ENCODE data around the gene SKP2. TPM values are rescaled to one million over a fixed set of nuclear protein-coding genes. Genes with fewer than 3 reads are reported as not detected.
"Not testable (repeated sequence)": the region's sequence is repeated elsewhere in the genome, so short reads cannot be mapped to it uniquely, and the experiment has no call there.

The SKP2 gene
- total RNA-seq (10 to 100 TPM; 10.4 to 10.8 TPM), total RNA-seq (18.1 to 45.3 reads per million in 2 donors)

- Mint-ChIP-seq H3K4me1 (peaks cover 35% of the 10 kb centered on the region), H3K4me3 (peak within 1 kb of the TSS; percentile 96), H3K27ac (peak within 1 kb of the TSS; percentile 90), H3K36me3 (ENCODE audit: low read depth) (peaks cover 7% of the 10 kb centered on the region), H3K27me3 (no peaks in the 10 kb centered on the region)
- DNase-seq, result peak; percentile 94 to 95 (median 94)
- peak; percentile 99 for ATAC-seq
- no peaks in the 10 kb centered on the region for H3K9me3 ChIP-seq (ENCODE audit: control insufficient read depth, low read length, poor library complexity, severe bottlenecking)
These were observed at the start of gene SKP2, which contains the start of gene LMBRD2 for GRCh38 chr5:36151434-36152323. TSS of gene SKP2 (plus strand) at chr5:36152111. CDS start at chr5:36152263, 152 bp downstream. TSS of gene LMBRD2 (minus strand) at chr5:36151887. CDS start at chr5:36143349, 8,538 bp downstream.

- H3K4me3 Mint-ChIP-seq, result no peak overlapping the region
- no peak for ATAC-seq
- peaks cover 26% of the 10 kb centered on the region for H3K36me3 Mint-ChIP-seq (ENCODE audit: low read depth)
- no peaks in the 10 kb centered on the region for H3K27me3 Mint-ChIP-seq
- H3K27ac Mint-ChIP-seq, result no peak overlapping the region
- H3K9me3 ChIP-seq (ENCODE audit: control insufficient read depth, low read length, poor library complexity, severe bottlenecking), result no peaks in the 10 kb centered on the region
- H3K4me1 Mint-ChIP-seq, result no peaks in the 10 kb centered on the region
- DNase-seq, result no peak
These were observed 46.1 kb upstream of the SKP2 start for GRCh38 chr5:36105819-36106218.

GRCh38 chr5:36108758-36109460 is 43.0 kb upstream of the SKP2 start:
- H3K9me3 ChIP-seq (ENCODE audit: control insufficient read depth, low read length, poor library complexity, severe bottlenecking), result no peaks in the 10 kb centered on the region
- Mint-ChIP-seq H3K27me3 (no peaks in the 10 kb centered on the region), H3K36me3 (ENCODE audit: low read depth) (peaks cover 27% of the 10 kb centered on the region), H3K4me3 (no peak overlapping the region), H3K4me1 (no peaks in the 10 kb centered on the region), H3K27ac (no peak overlapping the region)
- ATAC-seq (no peak), DNase-seq (no peak)

GRCh38 chr5:36111238-36111637 is 40.7 kb upstream of the SKP2 start:
- no peaks in the 10 kb centered on the region for H3K9me3 ChIP-seq (ENCODE audit: control insufficient read depth, low read length, poor library complexity, severe bottlenecking)
- no peak for DNase-seq
- no peak overlapping the region for H3K4me3 Mint-ChIP-seq
- no peak for ATAC-seq
- no peaks in the 10 kb centered on the region for H3K27me3 Mint-ChIP-seq
- H3K36me3 Mint-ChIP-seq (ENCODE audit: low read depth), result peaks cover 23% of the 10 kb centered on the region
- H3K4me1 Mint-ChIP-seq, result peaks cover 2% of the 10 kb centered on the region
- no peak overlapping the region for H3K27ac Mint-ChIP-seq

- H3K27ac Mint-ChIP-seq, result no peak overlapping the region
- H3K36me3 Mint-ChIP-seq (ENCODE audit: low read depth), result peaks cover 15% of the 10 kb centered on the region
- no peak for DNase-seq
- H3K4me1 Mint-ChIP-seq, result peaks cover 3% of the 10 kb centered on the region
- H3K27me3 Mint-ChIP-seq, result no peaks in the 10 kb centered on the region
- H3K9me3 ChIP-seq (ENCODE audit: control insufficient read depth, low read length, poor library complexity, severe bottlenecking), result peaks cover 4% of the 10 kb centered on the region
- no peak overlapping the region for H3K4me3 Mint-ChIP-seq
- ATAC-seq, result no peak
These were observed 26.0 kb upstream of the SKP2 start for GRCh38 chr5:36125868-36126267.

- ATAC-seq (no peak), DNase-seq (no peak)
- H3K9me3 ChIP-seq (ENCODE audit: control insufficient read depth, low read length, poor library complexity, severe bottlenecking), result peaks cover 4% of the 10 kb centered on the region
- Mint-ChIP-seq H3K4me1 (peaks cover 5% of the 10 kb centered on the region), H3K4me3 (no peak overlapping the region), H3K27me3 (no peaks in the 10 kb centered on the region), H3K36me3 (ENCODE audit: low read depth) (peaks cover 11% of the 10 kb centered on the region), H3K27ac (no peak overlapping the region)
These were observed 23.1 kb upstream of the SKP2 start for GRCh38 chr5:36128795-36129194.

- not testable (repeated sequence) for H3K4me3 Mint-ChIP-seq; DNase-seq; H3K27ac Mint-ChIP-seq; ATAC-seq; H3K9me3 ChIP-seq (ENCODE audit: control insufficient read depth, low read length, poor library complexity, severe bottlenecking); H3K4me1 Mint-ChIP-seq; H3K27me3 Mint-ChIP-seq
- peaks cover 11% of the 10 kb centered on the region for H3K36me3 Mint-ChIP-seq (ENCODE audit: low read depth)
These were observed 22.2 kb upstream of the SKP2 start for GRCh38 chr5:36129666-36130065.

- not testable (repeated sequence) for DNase-seq; H3K9me3 ChIP-seq (ENCODE audit: control insufficient read depth, low read length, poor library complexity, severe bottlenecking); H3K27me3 Mint-ChIP-seq; ATAC-seq; H3K4me1 Mint-ChIP-seq; H3K4me3 Mint-ChIP-seq; H3K27ac Mint-ChIP-seq
- peaks cover 16% of the 10 kb centered on the region for H3K36me3 Mint-ChIP-seq (ENCODE audit: low read depth)
These were observed 18.9 kb upstream of the SKP2 start for GRCh38 chr5:36133009-36133408.

GRCh38 chr5:36135988-36136387 is 15.9 kb upstream of the SKP2 start:
- peaks cover 10% of the 10 kb centered on the region for H3K36me3 Mint-ChIP-seq (ENCODE audit: low read depth)
- DNase-seq (no peak), ATAC-seq (no peak)
- no peaks in the 10 kb centered on the region for H3K9me3 ChIP-seq (ENCODE audit: control insufficient read depth, low read length, poor library complexity, severe bottlenecking)
- H3K27me3 Mint-ChIP-seq, result no peaks in the 10 kb centered on the region
- no peak overlapping the region for H3K27ac Mint-ChIP-seq
- peaks cover 8% of the 10 kb centered on the region for H3K4me1 Mint-ChIP-seq
- H3K4me3 Mint-ChIP-seq, result no peak overlapping the region

GRCh38 chr5:36136581-36136980 is 15.3 kb upstream of the SKP2 start:
- Mint-ChIP-seq H3K4me3 (no peak overlapping the region), H3K27me3 (no peaks in the 10 kb centered on the region), H3K4me1 (peaks cover 8% of the 10 kb centered on the region), H3K36me3 (ENCODE audit: low read depth) (peaks cover 10% of the 10 kb centered on the region), H3K27ac (no peak overlapping the region)
- H3K9me3 ChIP-seq (ENCODE audit: control insufficient read depth, low read length, poor library complexity, severe bottlenecking), result no peaks in the 10 kb centered on the region
- DNase-seq (no peak), ATAC-seq (no peak)

- Mint-ChIP-seq H3K4me3 (no peak overlapping the region), H3K36me3 (ENCODE audit: low read depth) (peaks cover 10% of the 10 kb centered on the region), H3K4me1 (peaks cover 6% of the 10 kb centered on the region), H3K27me3 (no peaks in the 10 kb centered on the region), H3K27ac (no peak overlapping the region)
- ATAC-seq (no peak), DNase-seq (no peak)
- H3K9me3 ChIP-seq (ENCODE audit: control insufficient read depth, low read length, poor library complexity, severe bottlenecking), result no peaks in the 10 kb centered on the region
These were observed 12.8 kb upstream of the SKP2 start for GRCh38 chr5:36138900-36139683.

- Mint-ChIP-seq H3K4me3 (no peak overlapping the region), H3K36me3 (ENCODE audit: low read depth) (peaks cover 5% of the 10 kb centered on the region), H3K27me3 (no peaks in the 10 kb centered on the region), H3K27ac (no peak overlapping the region), H3K4me1 (peaks cover 6% of the 10 kb centered on the region)
- DNase-seq (no peak), ATAC-seq (no peak)
- H3K9me3 ChIP-seq (ENCODE audit: control insufficient read depth, low read length, poor library complexity, severe bottlenecking), result no peaks in the 10 kb centered on the region
These were observed 6.6 kb upstream of the SKP2 start for GRCh38 chr5:36145311-36145710.

- no peaks in the 10 kb centered on the region for H3K27me3 Mint-ChIP-seq
- DNase-seq, result no peak
- no peaks in the 10 kb centered on the region for H3K36me3 Mint-ChIP-seq (ENCODE audit: low read depth)
- no peak overlapping the region for H3K27ac Mint-ChIP-seq
- ATAC-seq, result no peak
- H3K4me1 Mint-ChIP-seq, result peaks cover 16% of the 10 kb centered on the region
- H3K4me3 Mint-ChIP-seq, result no peak overlapping the region
- no peaks in the 10 kb centered on the region for H3K9me3 ChIP-seq (ENCODE audit: control insufficient read depth, low read length, poor library complexity, severe bottlenecking)
These were observed 5.5 kb upstream of the SKP2 start for GRCh38 chr5:36146390-36146789.

Measured in T-helper 17 cell (primary cell).